DMS114 treated with DMSO at 0.1 percent for 48 hours (cell line): Measurements from ENCODE around the gene C3orf52.

Experiments used
- DNase-seq: peaks from one replicate; lab custom pipeline; 2025; ENCODE audit not compliant: unreplicated experiment; lab: John Stamatoyannopoulos, UW

Gene C3orf52

DNA sequence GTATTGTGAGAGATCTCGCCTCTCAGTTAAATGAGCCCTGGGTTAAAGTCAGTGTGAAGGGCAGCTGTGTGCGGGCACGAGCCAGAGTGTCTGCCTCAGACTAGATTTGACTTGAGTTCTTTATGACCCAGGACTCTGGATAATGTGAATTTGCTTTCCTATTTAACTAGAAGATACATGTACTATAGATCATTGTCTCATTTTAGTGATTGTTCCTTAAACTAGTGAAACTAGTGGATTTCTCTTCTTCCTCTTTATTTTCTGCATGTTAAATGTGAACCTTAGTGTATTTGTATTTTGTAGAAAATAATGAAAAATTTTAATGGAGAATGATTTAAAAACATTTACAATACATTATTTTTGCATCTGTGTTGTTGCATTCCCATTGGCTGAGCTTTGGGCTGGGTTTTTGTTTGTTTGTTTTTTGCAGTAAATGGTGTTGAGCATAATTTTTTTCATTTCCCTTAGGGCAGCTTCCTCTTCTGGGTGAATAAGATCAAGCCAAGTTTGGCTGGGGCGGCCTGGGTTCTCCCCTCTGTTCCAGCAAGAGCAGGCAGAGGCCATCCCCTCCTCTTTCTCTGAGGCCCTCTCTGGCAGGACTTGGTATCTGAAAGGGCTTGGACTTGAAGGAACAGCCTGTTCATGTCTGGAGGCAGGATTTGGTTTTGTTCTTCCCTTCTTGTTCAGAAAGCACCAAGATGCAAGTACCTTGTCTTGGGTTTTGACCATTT, 31.8 kb downstream of the C3orf52 start:
- DNase-seq = no peak

DNA sequence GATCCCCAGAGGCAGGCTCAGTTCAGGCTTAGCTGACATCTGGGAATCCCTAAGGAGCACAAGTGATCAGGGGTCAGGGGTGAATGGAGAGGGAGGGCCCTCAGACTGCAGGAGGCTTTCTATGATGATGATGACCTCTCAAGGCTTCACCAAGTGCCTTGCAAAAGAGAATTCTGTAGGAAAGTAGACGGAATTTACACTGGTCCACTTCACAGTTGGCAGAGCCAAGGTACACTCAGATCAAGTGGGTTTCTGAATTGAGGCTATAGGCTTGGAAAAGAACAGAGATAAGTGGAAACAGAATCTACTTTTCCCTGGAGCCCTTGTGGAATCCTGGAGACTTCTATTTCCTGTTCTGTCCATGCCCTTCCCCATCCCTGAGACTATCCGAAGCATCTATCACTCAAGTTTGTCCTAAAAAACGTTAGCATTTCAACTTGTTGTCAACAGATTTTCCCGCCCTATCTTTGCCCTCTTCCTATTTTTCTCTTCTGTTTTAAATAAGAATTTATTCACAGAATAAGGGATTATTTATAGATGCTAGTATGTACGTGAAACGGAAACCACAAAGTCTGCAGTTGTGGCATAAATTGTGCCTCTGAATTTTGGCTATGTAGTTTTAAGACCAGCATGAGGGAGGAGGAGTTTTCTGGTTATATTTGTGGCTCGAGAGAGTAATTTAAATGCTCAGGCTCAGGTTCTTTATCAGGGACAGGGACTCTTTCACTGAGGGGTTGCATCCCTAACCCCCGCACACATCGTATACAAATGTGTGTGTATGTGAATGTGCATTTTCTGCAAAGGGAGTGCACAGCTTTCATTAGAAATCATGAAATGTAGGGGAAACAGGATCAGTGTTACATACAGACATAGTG, 34.0 kb downstream of the C3orf52 start:
- no peak for DNase-seq

DNA sequence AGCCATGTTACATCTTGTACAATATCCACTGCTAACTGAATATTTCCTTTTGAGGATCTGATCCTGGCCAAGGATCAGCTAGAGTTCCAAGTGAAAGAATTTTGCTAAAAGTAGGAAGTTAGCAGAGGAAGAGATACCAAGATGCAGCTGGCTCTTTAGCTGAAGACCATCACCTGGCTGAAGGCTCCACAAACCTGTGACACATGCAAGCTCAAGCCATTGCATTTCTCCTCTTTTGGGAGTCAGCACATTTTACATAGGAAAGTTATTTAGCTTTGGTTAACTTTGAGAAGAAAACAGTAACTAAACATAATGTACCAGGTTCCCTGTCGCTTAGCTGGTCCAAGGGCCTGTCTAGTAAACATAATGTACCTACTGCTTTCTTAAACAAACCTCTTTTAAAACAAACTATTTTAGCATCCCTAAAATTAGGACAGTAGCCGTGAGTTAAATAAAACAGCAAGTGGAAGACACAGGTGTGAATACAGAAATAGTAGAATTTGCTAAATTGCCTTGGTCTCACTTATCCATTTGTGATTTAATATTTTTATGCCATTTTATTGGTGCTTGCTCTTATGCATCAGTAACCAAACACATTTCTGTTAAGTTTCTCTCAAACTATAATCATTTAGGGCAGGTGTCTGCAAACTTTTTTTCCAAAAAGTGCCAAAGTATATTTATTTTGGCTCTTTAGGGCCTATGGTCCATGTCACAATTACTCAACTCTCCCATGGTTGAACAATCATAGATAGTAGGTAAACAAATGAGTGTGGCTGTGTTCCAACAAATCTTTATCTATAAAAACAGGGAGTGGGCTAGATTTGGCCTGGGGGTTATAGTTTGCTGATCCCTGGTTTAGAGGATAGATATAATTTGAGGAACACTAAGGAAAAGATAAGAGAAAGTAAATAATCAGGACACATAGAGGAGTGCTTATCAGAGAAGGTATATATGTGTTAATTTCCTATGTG, 35.7 kb downstream of the C3orf52 start:
- DNase-seq = no peak

DNA sequence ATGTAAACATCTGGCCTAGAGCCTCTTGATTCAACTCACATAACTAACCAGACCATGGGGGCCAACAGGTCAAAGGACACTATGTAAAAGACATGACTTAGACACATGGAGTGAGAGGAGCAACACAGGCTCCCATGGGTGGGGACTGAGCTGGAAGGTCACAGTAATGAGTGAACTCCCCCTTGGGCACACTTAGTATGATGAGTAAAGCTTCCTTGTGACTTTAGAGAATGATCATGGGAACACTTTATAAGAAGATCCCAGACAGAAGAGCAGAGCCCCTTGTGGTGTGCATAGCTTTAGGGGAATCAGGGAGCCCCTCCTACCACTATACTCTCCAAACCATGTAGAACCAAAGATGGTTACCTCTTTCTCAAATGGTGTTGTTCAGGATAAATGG, 36.7 kb downstream of the C3orf52 start:
- DNase-seq = no peak

DNA sequence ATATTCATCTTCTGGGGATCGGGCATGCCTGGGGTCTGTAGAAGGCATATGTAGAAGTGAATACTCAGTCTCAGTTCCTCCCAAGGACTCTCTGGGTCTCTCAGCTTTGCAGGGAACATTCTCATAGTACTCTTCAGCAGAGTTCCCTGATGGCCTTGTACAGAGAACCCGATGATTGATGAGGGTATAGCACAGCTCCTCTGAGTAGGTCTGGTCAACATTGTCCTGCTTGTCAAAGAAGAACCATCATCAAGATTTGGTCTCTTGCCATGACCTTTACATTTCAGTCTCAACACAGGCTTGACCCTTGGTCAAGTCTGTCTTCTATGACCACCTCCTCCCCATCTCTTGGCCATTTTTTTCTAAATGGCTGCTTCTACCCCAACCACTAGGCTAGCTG, 37.4 kb downstream of the C3orf52 start:
- no peak for DNase-seq

DNA sequence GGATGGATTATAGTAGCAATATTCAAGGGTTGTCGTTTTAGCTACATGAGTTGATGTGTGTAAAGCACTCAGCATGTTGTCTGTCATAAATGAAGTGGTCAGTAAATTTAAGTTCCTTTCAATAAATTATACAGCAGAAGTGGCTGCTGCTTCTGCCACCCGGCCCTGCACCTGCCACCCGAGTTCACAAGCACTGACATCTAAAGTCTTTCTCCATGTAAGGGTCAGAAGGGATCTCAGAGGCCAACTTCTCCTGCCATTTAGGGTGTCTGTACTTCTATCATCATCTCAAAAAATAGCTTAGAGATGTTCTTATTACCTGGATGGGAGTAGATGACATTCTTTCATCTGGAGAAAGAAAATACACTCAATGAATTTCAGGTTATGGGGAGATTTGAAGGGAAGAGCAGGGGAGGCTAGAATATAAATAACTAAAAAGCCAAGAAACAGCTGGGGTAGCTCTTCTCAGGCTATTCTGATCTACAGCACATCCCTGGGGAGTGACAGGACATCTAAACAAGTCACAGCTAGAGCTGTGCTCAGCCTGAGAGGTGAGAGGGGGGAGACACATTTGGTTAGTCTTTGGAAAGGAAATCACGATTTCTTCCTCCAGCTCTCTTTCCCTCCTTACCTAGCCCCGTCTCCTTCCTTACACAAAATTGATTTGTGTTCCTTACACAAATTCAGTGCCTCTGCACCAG, 38.9 kb downstream of the C3orf52 start:
- no peak for DNase-seq

DNA sequence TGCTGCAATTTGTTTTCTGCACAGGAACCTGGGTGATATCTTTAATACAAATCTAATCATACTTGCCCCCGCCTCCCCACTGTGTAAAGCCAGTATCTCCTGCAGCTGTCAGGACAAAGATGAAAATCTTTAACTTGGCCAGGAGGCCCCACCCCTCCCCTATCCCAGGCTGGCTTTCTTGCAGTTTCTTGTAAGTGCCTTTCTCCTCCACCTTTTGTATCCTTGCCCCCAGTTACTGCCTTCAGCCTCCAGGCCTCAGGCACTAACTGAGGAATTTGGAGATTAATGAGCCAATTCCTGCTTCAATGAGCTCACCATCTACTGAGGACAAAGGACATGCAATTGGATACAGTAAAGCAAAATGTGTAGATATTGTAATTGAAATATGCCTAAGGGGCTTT, 40.3 kb downstream of the C3orf52 start:
- no peak for DNase-seq

DNA sequence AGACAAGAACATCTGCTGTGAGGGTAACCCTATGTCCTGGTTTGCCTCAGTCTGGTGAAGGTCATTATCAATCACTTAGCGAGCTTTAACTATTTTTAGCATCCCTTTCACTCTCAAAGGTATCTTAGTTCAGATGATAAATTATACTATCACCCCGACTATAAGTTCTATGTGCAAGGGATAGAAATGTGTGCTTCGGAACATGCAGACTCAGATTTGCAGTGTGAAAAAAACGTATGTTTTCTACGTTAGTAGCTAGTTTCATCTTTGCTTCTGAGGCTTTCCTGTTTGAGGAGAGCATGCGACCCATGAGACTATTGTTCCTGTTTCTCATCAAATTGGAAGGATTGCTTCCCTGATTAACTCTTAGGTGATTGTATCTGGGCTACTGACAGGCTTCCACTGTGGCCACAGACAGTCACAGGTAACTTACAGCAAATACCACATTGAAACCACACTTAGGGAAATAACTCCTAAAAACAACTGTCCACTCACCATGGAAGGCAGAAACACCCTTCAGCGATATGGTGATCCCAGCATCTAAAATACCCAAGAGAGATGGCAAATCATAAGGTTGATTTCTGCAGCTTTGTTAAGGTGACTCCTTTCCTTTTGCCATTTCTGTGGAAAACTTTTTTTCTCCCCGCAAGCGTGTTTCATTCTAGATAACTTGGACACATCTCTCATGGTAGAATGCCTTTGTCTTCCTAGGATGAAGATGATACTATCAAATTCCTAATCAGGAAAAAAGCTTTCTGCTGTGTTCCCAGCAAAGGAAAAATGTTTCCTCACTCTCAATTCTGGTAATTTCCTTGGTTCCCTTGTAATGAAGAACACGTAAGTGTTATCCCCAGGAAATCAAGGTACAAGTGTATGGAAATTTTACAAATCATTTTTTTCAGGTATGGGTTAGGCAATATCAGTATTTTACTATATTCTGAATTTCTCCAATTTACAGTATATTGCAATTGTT, 41.6 kb downstream of the C3orf52 start:
- no peak for DNase-seq

DNA sequence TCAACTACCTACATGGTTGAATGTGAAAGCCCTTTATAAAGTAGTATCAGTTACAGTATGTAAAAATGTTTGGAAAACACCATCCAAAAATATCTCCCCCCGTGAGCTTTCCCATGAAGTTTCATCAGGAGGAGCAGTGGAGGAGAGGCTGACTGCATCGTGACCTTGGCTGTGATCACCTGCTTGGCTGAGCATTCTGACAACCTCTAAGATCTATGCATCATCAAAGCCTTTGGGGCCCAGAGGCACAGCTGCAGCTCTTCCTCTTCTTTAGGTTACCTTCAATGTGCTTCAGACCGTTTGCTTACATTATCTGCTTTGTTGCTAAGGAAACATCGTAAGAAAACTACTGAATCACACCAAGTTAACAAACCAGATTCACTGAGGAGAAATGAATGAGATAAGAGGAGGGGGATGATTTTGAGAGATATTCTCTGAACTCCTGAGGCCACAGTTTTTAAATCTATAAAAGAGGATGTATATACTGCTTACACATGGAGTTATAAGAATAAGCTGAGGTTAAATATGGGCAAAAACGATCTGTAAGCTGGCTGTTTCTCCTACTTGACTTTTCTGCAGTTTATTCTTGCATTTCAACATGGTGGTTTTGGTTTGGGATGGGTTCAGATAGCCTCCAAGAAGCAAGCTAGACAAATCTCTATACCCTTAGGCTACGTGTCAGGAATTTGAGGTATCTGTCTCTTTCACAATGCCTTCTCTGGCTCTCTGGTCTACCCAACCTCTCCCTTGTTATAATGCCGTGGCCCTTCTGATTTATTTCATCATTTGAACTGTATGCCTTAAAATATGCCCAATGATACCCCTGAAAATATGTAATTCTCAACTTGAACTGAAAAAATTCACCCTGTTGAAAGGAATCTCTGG, 42.9 kb downstream of the C3orf52 start:
- no peak for DNase-seq

DNA sequence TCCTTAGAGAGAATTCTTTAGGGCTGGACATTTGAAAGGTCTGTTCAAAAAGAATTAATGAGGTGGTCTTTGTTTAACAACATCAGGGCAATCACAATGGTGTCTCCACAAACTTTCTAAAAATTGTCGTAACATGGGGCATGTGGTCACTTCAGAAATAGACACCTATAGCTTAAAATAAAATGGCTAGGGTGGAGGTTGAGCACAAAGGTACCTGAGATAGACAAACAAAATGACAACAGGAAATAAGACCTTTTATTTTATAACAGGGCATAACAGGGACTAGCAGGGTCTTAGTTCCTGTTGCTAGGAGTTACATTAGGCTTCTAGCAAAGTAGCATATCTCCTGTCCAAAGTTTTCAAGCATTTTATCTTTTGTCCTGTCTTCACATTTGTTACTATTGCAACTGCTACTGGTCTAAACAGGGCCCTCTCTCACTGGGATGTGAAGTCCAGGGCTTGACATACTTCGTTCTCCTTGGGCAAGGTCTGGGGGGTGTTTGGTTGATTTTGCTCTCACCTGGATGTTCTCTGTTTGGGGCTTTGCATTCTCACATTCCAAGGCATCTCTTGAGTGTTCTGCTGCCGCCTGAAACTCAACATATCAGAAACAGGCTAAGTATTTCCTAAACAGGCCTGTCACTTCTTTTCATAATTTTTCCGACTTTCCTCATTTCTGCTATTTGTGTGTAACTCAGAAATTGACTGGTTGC, 43.9 kb downstream of the C3orf52 start:
- DNase-seq = no peak

DNA sequence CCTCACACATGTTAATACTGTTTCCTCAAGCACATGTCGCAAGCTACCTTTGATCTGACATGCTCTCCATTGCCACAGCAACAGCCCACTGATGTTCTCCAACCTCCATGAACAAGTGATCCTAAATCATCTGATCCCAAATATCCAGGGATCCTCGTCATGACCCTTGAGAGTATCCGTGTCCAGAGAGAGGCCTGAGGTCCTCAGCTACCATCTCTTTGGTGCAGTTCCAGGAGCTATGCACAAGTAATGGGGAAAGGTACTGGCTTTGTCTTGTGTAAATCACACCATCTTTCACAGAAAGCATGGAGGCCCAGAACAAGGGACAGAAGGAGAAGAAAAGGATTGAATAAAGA, 44.4 kb downstream of the C3orf52 start:
- DNase-seq = no peak

DNA sequence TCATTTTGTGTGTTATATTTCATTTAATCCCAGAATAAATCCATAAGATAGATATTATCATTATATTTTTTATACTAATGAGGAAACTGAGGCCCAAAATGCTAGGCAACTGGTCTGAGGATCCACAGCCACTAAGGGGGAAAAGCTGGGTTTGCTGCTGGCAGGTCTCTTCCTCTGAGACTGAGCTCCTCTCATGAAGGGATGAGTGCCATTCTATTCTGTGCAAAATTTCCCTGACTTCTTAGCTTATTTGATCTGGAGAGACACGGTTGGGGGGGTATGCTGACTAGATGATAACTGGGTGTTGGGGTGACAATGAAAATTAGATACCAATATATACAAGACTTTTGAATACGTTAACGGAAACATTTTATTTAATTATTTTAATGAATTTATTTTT, 44.9 kb downstream of the C3orf52 start:
- no peak for DNase-seq

DNA sequence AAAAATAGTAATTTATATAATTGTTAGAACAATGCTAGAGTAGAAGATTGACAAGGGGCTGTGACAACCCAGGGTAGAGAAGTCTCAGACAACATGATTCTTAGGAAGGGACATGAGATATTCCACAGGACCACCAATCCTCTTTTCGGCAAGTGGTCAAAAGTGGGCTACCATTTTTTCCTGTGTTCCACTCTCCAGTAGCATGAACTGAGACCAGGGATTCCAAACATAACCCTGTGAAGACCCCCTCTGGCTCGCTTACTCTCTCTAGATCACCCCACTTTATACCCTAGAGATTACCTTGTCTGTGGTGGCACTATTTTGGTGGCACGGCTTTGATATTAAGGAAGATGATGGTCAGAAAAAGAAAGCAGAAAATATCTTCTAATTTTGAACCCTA, 45.9 kb downstream of the C3orf52 start:
- DNase-seq = no peak

DNA sequence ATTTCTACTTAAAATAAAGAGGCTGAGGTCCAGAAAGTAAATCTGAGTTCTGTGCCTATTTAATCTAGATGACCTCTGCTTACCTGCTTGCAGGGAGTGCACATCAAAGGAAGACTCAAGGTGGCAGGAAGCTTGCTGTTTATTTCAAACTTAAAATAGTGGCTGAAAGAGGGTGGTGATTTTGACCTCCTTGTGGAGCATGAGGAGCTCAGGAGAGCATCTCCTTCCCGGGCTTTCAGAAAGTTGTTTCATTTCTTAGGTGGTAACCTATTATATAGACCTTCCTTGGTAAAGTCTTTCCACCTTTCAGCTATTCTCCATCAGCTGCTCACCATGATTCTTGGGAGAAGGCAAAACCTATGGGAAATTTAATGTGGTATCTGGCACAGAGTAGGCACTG, 46.4 kb downstream of the C3orf52 start:
- no peak for DNase-seq

DNA sequence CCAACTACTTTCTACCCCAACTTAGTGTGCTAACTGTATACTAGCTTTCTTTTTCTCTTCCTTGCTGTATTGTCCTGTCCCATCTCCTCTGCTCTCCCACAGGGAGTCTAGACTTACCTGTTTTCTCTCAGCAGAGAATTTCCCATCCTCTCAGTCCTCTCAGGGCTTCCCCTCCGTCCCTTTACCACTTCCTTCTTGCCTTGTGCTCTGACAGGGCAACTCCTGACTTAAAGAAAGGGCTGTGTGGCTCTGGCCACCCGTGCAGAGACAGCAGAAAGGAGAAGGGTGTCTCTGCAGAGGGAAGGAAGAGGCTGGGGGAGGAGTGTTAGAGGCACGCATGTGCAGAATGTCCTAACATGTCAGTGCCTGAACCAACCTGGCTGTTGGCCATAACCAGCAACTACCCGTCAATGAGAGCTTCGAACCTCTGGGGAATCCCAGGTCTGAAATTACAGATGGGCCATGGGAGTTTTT, 46.8 kb downstream of the C3orf52 start, which contains the start of gene GCSAM:
Gene GCSAM (minus strand): TSS at position 274 of the 474 bp plus-strand sequence. CDS start 128 bp downstream, at position 146.
- no peak for DNase-seq

DNA sequence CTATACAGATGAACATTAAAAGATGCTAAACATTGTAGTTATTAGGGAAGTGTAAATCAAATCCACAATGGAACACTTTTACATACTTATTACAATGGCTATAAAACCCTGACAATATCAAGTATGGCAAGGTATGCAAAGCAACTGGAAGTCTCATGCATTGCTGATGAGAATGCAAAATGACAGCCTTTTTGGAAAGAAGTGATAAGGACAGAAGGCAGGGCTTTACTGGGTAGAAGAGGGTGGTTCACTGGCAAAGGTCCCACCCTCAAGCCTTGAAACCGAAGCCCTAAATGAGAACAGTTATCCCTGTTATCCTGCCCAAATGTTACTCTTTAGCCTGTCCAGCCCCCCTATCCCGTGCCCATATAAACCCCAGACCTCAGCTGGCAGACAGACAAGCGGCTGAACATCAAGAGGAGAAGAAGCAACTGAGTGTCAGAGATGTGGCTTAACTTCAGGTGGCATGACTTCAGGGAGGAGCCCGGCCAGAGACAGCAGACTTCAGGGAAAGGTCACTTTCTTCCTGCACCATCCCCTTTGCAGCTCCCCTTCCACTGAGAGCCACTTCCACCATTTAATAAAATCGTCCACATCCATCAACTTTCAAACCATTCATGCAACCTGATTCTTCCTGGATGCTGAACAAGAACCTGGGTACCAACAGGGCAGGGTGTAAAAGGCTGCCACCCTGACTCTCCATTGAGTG, 47.6 kb downstream of the C3orf52 start:
- no peak for DNase-seq
